ENCODE data around the gene CCDC70. TPM values are rescaled to one million over a fixed set of nuclear protein-coding genes. Genes with fewer than 3 reads are reported as not detected.

Gene CCDC70
- total RNA-seq, 4 donors from 2014 or later, result not detected

- Histone ChIP-seq H3K36me3 (no peaks in the 10 kb centered on the region), H3K4me1 (no peaks in the 10 kb centered on the region), H3K9me3 (peaks cover 0 to 5% (median 0%) of the 10 kb centered on the region in 4 donors), H3K27ac (replicated peaks in 1 of 4) (no peak overlapping the region), H3K4me3 (no peak overlapping the region), H3K27me3 (no peaks in the 10 kb centered on the region)
- intact Hi-C loops (cut with DNase I), result no loop called here
- TF ChIP-seq POLR2AphosphoS5 (IDR thresholded peaks at IDR 0.05), result no peak
- no peak for TF ChIP-seq CTCF (IDR thresholded peaks at IDR 0.05)
- TF ChIP-seq POLR2A (IDR thresholded peaks at IDR 0.05; ENCODE audit: low read depth), result no peak
- no peak for TF ChIP-seq EP300 (IDR thresholded peaks at IDR 0.05)
- no peak for DNase-seq (ENCODE audit: extremely low spot score)
- 85% methylated on average over 4 of the region's 4 CpGs for WGBS
Measured at GRCh38 chr13:51879133-51879532, 17.4 kb downstream of the CCDC70 start.

GRCh38 chr13:51881296-51881695 lies 19.5 kb downstream of the CCDC70 start:
- WGBS, result 81% methylated on average over 1 of the region's 1 CpG
- Histone ChIP-seq H3K27ac (replicated peaks in 1 of 4) (no peak overlapping the region), H3K4me3 (no peak overlapping the region), H3K27me3 (no peaks in the 10 kb centered on the region), H3K4me1 (no peaks in the 10 kb centered on the region), H3K36me3 (no peaks in the 10 kb centered on the region), H3K9me3 (peaks cover 0 to 5% (median 0%) of the 10 kb centered on the region in 4 donors)
- TF ChIP-seq POLR2A (IDR thresholded peaks at IDR 0.05; ENCODE audit: low read depth), result no peak
- no peak for TF ChIP-seq EP300 (IDR thresholded peaks at IDR 0.05)
- no peak for TF ChIP-seq POLR2AphosphoS5 (IDR thresholded peaks at IDR 0.05)
- no peak for TF ChIP-seq CTCF (IDR thresholded peaks at IDR 0.05)
- no peak for DNase-seq (ENCODE audit: extremely low spot score)
- intact Hi-C loops (cut with DNase I), result no loop called here

GRCh38 chr13:51882570-51883225 lies 20.9 kb downstream of the CCDC70 start:
- no peak for DNase-seq (ENCODE audit: extremely low spot score)
- Histone ChIP-seq H3K36me3 (no peaks in the 10 kb centered on the region), H3K27me3 (no peaks in the 10 kb centered on the region), H3K9me3 (peaks cover 0 to 5% (median 0%) of the 10 kb centered on the region in 4 donors), H3K4me3 (no peak overlapping the region), H3K27ac (replicated peaks in 1 of 4) (no peak overlapping the region), H3K4me1 (no peaks in the 10 kb centered on the region)
- intact Hi-C loops (cut with DNase I), result no loop called here
- TF ChIP-seq POLR2A (IDR thresholded peaks at IDR 0.05; ENCODE audit: low read depth), result no peak
- no peak for TF ChIP-seq EP300 (IDR thresholded peaks at IDR 0.05)
- no peak for TF ChIP-seq CTCF (IDR thresholded peaks at IDR 0.05)
- TF ChIP-seq POLR2AphosphoS5 (IDR thresholded peaks at IDR 0.05), result no peak
- 95% methylated on average over 4 of the region's 6 CpGs for WGBS

- Histone ChIP-seq H3K27me3 (no peaks in the 10 kb centered on the region), H3K4me3 (no peak overlapping the region), H3K36me3 (no peaks in the 10 kb centered on the region), H3K27ac (replicated peaks in 1 of 4) (no peak overlapping the region), H3K4me1 (no peaks in the 10 kb centered on the region), H3K9me3 (peaks cover 0 to 5% (median 0%) of the 10 kb centered on the region in 4 donors)
- TF ChIP-seq EP300 (IDR thresholded peaks at IDR 0.05) (no peak), POLR2AphosphoS5 (IDR thresholded peaks at IDR 0.05) (no peak), POLR2A (IDR thresholded peaks at IDR 0.05; ENCODE audit: low read depth) (no peak), CTCF (IDR thresholded peaks at IDR 0.05) (no peak)
- no peak for DNase-seq (ENCODE audit: extremely low spot score)
- intact Hi-C loops (cut with DNase I), result no loop called here
- 75% methylated on average over 5 of the region's 5 CpGs for WGBS
Measured at GRCh38 chr13:51883226-51883600, 21.4 kb downstream of the CCDC70 start.

- H3K36me3 ChIP-seq, result no peaks in the 10 kb centered on the region
- H3K4me3 ChIP-seq, result no peak overlapping the region
- TF ChIP-seq EP300 (IDR thresholded peaks at IDR 0.05) (no peak), POLR2A (IDR thresholded peaks at IDR 0.05; ENCODE audit: low read depth) (no peak), POLR2AphosphoS5 (IDR thresholded peaks at IDR 0.05) (no peak), CTCF (IDR thresholded peaks at IDR 0.05) (no peak)
- 91% methylated on average over 2 of the region's 2 CpGs for WGBS
- no peak overlapping the region for H3K27ac ChIP-seq (replicated peaks in 1 of 4)
- H3K27me3 ChIP-seq, result no peaks in the 10 kb centered on the region
- no peak for DNase-seq (ENCODE audit: extremely low spot score)
- H3K9me3 ChIP-seq, result peaks cover 0 to 5% (median 0%) of the 10 kb centered on the region in 4 donors
- H3K4me1 ChIP-seq, result no peaks in the 10 kb centered on the region
- intact Hi-C loops (cut with DNase I), result loop anchor here (2.0 kb wide), 1 partner anchor 55 kb away; no protein-coding TSS in a partner anchor
Measured at GRCh38 chr13:51885651-51886050, 23.9 kb downstream of the CCDC70 start.
